DOHH2 (cell line): ENCODE data around the gene BORCS8.

Source experiments
- EZH2phosphoT487 ChIP-seq: fragments of 200-600 bp; sonication (generic); IDR thresholded peaks from 2 replicates; pipeline ENCODE4 v1.6.1; 2017; ENCODE audit warnings: borderline replicate concordance, mild to moderate bottlenecking, antibody characterized with exemption, low read length, moderate library complexity, mixed read lengths
- TF ChIP-seq, protein P1 (sequence below): fragments of 200-600 bp; sonication (generic); IDR thresholded peaks from one replicate; pipeline ENCODE4 v1.5.1; 2014; ENCODE audit warnings: antibody characterized with exemption, mild to moderate bottlenecking, low read depth, low read length; ENCODE audit not compliant: poor library complexity, severe bottlenecking

DNA sequence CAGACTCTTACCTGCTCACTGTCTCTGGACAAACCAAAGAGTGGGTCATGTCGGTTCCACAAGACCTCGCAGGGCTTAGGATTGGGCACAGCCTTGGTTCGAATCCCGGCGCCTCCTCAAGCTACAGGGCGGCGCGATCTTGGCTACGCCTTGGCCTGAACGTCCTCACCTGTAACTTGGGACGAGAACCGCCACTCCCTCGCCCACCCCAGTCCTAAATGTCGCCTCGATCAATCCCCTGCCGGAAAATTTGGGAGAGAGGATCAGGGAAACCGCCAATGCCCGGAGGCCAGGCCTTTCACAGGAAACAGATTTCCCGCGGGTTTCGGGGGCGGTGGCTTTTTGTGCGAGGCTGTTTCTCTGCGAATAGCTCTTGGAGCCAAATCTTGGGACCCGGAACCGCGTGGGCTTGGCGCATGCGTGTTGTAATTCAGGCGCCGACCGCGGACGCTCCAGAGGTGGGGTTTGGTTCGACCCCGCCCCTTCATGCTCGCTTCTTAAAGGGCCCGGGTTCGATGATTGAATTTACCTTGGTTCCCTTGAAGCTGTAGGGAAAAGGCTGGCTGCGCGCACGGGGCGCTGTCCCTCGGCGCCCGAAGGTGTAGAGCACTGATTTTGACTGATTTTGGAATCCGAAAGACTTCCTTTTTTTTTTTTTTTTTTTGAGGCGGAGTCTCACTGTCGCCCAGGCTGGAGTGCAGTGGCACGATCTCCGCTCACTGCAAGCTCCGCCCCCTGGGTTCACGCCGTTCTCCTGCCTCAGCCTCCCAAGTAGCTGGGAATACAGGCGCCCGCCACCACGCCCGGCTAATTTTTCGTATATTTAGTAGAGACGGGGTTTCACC is 11.3 kb upstream of the BORCS8 start, which contains the start of gene NR2C2AP:
- no peak for TF ChIP-seq EZH2phosphoT487
- TF ChIP-seq, protein P1, sequence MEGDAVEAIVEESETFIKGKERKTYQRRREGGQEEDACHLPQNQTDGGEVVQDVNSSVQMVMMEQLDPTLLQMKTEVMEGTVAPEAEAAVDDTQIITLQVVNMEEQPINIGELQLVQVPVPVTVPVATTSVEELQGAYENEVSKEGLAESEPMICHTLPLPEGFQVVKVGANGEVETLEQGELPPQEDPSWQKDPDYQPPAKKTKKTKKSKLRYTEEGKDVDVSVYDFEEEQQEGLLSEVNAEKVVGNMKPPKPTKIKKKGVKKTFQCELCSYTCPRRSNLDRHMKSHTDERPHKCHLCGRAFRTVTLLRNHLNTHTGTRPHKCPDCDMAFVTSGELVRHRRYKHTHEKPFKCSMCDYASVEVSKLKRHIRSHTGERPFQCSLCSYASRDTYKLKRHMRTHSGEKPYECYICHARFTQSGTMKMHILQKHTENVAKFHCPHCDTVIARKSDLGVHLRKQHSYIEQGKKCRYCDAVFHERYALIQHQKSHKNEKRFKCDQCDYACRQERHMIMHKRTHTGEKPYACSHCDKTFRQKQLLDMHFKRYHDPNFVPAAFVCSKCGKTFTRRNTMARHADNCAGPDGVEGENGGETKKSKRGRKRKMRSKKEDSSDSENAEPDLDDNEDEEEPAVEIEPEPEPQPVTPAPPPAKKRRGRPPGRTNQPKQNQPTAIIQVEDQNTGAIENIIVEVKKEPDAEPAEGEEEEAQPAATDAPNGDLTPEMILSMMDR, result no peak
